ENCODE data around the gene KRT79. TPM values are rescaled to one million over a fixed set of nuclear protein-coding genes. Genes with fewer than 3 reads are reported as not detected.

KRT79 gene
- total RNA-seq, 1 donor from 2014 or later, result not detected

DNA sequence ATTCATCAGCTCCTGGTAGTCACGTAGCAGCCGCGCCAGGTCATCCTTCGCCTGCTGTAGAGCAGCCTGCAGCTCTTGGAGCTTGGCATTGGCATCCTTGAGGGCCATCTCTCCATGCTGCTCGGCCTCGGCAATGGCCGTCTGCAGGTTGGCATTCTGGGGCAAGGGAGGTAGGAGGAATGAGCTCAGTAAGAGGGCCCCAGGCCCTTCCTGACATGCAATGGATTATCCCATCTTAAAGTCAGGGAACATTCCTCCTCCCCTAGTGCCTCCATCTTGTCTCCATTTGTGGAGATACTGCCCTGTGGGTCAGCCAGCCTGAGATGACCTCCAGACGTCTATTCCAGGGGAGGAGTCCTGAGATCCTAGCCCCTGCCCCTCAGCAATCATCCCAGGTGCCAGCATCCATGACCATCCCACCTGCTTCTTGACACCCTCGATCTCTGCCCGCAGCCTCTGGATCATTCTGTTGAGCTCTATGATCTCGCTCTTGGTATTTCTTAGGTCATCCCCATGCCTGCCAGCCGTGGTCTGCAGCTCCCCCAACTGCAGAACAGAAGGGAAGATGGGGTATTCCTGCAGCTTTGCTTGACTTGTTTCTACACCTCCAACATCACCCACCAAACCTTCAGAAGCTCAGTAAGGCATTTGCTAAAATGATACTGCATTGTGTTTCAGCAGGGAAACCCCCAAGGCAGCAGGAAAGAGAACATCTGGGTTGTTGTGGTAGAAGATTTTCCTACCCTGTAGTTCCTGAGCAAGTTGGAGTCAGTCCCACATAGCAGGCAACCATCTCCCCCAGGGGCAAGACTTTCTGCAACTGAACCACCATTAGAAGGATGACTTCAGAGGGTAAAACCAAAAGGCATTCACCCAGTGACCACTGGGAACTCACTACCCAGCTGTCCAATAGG lies 42.6 kb downstream of the KRT79 start:
- DNase-seq (ENCODE audit: low read depth in 2 of 2), result no peak

DNA sequence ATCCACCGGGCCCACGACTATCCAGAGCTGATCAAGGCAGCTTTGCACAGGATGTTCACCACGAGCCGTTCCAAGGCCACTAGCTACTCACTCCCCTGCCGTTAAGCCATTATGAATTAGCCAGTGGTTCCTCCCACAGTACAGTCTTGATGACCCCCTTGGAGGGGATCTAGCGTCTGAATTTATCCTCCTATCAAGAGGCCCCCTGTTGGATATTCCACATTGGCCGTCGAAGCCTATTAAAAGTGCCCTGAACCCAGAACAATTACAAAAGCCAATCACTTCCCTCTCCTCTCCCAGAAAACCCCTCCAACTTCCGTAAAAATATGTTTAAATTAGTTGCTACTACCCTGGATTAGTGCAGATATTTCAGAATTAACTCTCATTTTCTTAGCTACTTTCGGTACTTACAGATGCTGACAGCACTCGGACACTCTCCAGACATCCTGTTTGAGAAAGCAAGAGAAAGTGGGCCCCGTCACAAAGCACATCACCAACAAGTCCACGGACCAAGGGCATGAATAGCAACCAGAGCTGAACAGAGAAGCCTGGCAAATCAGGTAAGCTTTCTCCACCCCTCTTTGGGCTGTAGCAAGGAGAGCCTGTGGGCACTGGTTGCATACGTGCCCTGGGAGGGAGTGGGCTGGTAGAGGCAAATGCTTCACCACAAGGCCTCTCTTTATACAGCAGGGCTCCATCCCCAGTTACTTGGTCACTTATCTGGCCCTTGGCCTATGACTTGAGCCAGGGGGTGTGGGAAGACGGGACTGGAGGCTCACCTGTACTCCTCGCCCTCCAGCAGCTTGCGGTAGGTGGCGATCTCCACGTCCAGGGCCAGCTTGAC lies 43.5 kb downstream of the KRT79 start:
- no peak for DNase-seq (ENCODE audit: low read depth in 2 of 2)

DNA sequence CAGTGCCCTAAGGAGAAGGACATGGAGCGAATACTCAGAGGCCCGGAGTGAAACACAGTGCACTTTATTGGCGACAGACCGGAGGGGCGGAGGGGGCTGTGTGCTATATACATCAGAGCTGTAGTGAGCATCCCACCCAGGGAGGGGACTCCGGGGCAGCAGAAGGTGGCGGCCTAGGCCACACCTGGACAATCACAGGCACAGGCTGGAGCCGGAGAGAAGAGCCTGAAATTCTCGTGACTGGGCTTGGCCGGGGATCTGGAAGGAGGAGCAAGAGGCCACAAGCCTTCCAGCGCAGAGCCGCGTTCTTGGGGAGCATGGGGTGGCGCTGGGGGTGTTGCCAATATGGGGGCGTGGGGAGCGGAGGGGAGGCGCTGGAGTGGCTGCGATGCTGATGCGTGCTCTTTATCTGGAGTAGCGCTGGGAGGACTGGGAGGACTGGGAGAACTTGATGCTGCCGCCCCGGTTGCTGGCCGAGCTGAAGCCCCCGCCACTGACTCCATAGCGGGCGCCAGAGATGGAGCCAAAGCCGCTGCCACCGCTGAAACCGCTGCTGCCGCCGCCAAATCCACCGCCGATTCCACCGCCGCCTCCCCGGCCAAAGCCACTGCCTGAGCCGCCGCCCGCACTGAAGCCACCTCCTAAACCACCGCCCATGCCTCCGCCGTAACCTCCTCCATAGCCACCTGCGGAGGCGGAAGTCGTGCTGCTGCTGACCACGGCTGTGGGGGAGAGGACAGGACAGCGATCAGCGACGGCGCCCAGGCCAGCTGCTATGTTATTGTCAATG lies 44.3 kb downstream of the KRT79 start:
- no peak for DNase-seq (ENCODE audit: low read depth in 2 of 2)

DNA sequence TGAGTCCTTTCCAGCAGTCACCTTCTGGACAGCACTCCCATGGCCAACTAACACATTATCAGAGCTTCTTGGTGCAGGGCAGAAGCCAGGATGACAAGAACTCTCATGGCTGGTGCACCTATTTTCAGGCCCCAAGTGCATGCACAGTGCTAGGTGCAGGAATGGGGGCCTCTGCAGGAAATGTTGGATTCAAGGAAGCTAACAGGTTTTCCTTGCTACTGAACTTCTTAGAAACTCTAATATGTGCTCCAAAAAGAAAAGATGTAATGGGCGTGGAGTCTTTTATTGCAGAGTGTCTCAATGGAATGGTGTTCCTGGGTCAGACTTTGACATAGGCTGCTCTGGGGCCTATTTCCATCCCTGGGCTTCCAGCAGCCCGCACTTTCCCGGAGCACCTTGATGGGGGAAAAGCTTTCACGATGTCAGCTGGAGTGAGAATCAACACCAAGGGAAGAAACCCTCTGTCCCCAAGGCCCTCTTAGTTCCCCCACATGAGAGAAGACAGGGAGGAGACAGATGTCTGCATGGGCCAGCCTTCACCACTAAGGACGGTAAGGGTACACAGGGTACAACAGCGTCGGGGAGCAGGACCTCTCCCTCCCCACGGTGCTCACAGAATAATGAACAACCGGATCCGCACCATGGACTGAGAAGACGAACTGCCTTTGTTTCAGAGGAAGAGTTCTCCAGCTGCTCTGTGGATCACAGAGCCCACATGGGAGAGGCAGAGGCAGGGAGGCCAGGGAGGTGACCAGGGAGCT lies 45.1 kb downstream of the KRT79 start:
- DNase-seq (ENCODE audit: low read depth in 2 of 2), result no peak

DNA sequence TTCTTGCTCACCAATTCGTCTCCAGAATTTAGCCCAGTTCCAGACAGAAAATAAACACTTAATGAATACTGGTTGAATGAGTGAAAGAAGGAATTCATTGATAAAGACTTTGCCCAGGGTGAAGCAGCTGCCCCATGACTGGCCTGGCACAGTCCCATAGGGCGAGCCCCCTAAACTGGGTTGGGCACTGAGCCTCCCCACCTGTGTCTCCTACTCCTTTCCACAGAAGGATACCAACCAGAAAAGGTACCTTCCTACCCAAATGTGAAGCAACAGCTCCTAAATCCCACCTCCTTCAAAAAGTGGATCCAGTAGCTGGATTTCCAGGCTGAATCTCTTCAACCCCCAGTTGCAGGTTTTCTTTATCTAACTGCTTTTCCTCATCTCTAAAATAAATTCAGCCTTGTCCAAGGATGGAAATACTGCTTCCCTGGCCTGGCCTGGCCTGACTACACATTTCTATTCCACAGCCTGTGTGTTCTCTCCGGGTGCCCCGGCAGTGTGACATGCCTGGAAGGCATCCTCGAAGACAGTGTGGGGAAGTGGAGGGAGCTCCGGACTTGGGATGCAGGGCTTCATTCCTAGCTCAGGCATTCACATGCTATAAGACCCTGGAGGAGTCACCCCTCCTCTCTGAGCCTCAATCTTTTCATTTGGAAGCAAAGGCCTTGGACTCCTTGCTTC lies 45.8 kb downstream of the KRT79 start:
- DNase-seq (ENCODE audit: low read depth in 2 of 2), result no peak

DNA sequence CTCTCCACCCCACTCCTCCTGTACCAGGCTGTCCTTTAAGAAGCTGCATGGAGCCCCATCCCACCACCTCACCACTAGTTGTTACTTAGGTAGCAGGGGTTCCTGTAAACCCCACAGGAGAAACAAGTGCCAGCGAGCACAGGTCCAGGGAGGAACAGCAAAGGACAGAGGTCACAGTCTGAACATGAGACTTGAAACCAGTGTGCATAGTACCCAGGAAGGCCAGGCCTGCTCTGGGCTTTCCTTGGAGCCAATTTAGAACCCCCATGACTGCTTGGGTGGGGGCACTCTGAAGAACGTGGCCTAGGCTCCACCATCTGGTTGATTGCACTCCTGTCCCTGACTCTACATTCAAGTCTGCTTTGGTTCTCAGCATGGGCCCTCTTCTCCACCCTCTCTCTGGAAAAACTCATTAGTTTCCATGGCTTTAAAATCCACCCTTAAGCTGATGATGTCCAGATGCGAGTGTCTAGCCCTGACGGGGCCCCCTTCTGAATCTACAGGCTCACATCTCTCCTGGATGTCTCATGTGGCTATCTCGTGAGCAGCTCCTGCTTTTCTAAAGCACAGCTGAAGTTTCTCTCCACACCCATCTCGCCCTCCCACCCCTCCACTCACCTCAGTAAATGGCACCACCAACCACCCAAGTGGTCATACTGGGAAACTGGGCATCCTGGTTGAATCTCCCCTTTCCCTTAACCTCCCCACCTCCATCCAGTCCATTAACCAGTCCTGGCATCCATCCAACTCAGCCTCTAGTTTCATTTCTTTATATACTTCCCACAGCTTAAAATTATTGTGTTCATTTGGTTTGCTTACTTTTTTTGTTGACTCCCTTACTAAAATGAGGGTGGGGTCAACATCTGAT lies 46.6 kb downstream of the KRT79 start:
- DNase-seq (ENCODE audit: low read depth in 2 of 2), result no peak

DNA sequence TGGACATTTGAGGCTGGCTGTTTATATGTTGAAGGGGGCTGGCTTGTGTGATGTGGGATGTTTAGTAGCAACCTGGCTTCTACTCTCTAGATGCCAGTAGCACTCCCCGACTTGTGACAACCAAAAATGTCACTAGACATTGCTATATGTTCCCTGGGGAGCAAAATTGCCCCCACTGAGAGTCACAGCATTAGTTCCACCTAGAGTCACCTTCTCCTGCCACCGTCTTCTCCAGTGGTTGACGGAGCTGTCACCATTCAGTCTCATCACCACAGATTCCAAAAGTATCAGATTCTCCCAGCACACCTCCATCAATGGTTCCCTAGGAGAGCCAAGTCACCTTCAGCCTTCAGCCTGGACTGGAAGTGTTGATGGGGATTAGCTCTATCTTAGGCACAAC lies 49.2 kb downstream of the KRT79 start:
- no peak for DNase-seq (ENCODE audit: low read depth in 2 of 2)

DNA sequence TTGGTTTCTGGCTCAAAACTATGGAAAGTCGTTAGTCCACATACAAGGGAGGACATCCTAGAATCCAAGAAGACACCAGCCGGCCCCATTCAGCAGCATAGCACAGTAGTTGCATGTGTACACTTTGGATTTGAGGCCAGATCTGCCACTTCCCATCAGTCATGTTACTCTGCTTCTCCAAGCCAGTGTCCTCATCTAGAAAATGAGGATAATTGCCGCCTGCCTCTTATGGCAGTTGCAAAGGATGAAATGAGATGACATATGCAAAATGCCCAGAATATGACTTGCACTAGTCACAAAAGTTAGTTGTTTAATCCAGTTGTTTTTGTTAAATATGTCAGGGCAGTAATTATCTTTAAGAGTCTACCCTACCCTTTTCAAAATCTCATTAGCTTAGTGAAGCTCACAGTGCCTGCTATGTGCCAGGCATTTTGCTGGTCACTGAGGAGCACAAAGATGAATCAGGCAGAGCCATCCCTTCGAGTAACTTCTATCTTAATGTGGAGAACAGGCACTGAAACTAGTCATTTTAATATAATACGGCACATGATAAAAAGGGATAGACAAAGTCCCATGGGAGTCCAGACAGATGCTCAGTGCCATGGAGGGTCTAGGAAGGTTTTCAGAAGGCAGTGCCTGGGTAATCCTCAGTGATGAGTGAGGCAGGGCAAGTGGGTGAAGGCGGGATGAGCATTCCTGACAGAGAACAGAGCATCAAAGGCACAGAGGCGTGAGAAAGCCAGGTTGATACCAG lies 50.4 kb downstream of the KRT79 start:
- no peak for DNase-seq (ENCODE audit: low read depth in 2 of 2)

DNA sequence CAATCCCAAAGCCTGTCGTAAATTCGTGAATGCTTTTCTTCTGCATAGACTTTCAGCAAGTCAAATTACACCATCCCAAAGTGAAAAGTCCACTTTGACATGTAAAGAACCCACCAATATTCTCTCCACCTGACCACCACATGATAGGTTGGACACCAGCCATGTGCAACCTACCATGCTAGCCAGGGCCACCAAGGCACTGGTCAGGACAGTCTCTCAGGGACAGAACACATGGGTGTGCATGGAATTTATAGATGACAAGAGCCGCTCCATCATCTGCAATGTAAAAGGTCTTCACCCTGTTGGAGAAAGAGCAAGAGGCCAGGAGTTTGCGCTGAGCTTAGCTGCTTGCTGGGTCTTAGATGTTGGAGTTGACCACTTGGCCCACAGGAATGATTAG lies 51.6 kb downstream of the KRT79 start:
- no peak for DNase-seq (ENCODE audit: low read depth in 2 of 2)

DNA sequence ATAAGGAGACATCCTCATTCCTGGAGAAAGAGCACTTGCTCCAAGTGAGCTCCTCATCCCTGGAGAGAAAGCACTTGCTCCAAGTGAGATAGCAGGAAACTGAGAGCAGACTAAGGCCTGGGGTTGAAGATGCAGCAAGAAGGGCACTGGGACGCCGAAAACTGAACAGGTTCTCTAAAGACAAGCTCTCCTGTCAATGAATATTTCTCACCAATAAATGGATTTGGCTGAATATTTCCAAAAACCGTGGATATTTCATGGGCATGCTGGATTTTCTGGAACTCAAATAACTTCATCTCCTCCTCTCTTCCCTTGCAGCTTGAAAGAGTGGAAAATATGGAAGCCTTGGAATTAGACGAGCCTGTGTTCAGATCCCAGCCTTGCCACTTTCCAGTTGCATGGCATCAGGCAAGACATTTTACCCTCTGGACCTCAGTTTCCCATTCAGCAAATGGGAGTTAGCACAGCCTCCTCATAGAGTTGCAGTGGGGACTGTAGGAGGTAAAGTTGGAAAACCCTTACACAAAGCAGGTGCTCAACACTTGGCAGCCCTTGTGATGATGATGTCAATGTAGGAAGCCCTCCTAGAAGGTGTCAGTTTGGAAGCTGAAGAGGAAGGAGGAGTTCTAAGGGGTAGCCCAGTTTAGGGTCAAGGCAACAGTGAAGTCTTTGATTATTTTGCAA lies 52.6 kb downstream of the KRT79 start:
- no peak for DNase-seq (ENCODE audit: low read depth in 2 of 2)

DNA sequence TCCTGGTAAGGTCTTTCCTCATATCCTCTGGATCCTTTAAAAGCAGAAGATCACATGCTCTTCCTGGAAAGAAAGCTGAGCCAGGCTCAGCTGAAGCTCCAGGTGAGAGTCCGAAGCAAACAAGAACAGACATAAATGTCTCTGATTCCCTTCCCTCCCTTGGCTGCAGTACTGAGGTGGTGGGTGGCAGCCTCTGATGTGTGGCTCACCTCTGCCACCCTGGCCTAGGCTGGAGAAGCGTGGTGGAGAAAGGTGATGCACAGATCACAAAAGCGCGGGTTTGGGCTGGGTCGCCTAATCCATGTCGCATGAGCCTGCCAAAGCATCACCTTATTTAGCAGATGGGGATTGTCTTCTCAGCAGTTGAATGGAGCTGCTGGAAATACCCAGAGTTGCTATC lies 54.2 kb downstream of the KRT79 start:
- no peak for DNase-seq (ENCODE audit: low read depth in 2 of 2)

DNA sequence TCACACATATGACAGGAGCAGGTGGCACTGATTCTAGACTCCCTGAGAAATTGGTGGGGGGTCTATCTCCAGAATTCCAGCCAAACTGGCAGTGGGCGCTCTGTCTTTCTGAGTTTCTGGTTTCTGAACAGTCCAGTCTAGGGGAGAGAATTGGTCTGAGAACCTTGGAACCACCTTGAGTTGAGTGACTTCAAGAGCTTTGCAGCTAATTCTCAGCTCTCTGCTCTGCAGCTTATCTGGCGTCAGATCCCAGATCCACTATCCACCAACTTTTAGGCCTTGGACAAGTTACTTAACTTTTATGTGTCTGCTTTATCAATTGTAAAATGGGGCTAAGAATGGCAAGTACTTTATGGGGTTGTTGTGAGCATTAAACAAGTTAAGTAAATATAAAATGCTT lies 55.3 kb downstream of the KRT79 start:
- DNase-seq (ENCODE audit: low read depth in 2 of 2), result no peak

DNA sequence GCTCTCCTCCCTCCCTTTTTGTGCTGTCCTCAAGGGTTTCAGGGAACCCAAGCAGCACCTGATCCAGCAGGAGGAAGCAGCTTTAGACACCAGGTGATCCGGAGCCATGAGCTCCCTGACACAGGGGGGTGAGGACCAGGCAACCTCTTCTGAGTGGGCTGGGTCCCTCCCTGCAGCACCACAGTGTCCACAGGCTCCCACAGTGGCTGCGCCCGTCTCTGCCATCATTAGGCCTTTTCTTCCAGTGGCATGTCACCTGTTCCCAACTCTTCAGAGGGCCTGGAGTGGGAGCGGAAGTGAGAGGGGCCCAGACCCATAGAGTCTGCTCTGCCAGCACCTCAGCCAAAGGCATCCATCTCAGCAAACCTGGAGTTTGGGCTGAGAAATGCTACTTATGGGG lies 56.5 kb downstream of the KRT79 start:
- no peak for DNase-seq (ENCODE audit: low read depth in 2 of 2)

DNA sequence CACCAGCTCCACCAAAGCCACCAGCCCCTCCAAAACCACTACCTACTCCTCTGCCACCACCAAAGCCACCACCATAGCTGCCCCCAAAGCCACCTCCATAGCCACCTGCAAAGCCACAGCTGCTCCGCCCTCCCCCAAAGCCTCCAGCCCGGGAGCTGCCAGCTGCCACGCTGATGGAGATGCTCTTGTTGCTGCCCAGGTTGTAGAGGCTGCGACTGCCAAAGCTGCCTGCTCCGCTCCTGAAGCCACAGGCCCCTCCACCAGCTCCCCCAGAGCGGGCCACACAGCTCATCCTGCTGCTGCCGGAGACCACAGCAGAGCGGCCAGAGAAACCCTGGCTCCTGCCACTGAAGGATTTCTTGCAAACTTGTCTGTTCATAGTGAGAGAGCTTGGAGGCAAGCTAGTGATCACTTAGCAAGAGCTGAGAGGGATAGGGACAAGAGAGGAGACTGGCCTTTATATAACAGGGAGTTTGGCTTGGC lies 57.2 kb downstream of the KRT79 start, which contains the start of gene KRT76:
Gene KRT76 (minus strand): TSS at position 433 of the 483 bp plus-strand sequence. CDS start 54 bp downstream, at position 379.
- no peak for DNase-seq (ENCODE audit: low read depth in 2 of 2)

DNA sequence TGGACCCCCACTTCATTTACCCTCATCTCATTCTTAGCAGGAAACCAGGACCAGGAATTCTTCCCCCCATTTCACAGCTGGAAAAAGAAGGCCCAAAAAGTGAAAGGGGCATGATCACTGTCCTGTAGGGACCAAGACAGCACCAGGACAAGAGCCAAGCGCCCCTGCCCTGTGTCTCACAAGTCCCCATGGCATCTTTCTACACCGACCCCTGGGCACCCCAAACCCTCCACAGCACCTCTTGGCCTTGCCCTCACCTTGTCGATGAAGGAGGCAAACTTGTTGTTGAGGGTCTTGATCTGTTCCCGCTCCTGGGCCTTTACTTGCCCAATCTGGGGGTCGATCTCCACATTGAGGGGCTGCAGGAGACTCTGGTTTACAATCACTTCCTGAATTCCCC lies 57.7 kb downstream of the KRT79 start:
- no peak for DNase-seq (ENCODE audit: low read depth in 2 of 2)

DNA sequence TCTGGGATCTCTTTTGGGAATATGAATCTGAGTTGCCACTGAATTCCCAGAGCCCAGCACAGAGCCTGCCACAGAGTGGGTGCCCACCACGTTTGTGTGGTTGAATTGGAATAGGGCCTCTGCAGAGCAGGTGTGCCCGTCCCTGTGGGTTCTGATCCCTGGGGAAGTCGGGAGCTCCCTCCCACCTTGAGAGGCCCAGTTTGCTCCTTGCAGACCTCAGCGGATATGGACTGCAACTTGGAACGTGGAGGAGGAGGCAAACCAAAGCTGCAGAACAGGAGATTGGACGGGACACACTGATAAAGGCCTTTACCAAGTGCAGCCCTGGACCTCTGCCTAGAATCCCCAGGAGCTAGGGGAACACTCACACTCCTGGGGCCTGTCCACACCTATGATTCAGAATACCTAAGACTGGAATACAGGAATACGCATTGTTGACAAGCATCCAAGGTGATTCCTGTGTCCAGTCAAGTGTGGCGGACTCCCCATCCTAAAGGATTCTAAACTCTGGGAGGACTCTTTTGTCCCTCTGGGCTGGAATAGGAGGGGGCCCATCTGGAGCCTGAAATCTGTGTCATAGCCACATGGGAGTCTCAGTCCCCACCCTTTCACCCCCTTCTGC lies 59.4 kb downstream of the KRT79 start:
- DNase-seq (ENCODE audit: low read depth in 2 of 2), result no peak

DNA sequence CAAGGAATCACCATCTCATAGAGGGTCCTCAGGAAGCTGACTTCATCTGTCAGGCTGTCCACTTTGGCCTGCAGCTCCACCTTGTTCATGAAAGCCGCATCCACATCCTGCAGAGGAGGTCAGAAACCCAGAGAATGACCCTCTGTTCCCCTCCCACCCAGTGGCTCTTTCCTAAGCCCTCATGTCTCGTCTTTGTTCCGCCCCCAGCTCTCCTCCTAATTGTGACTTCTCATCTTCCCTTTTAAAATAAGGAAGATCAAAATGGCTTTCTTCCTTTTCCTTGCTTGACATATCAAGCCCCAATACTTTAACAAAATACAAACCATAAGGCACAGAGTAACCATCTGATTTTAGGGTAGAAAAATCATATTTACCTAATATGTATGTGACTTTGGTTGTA lies 61.3 kb downstream of the KRT79 start:
- DNase-seq (ENCODE audit: low read depth in 2 of 2), result no peak

Data from lung microvascular endothelial cell (primary cell).